Measurements from ENCODE around the gene CAPN11. TPM values are rescaled to one million over a fixed set of nuclear protein-coding genes. Genes with fewer than 3 reads are reported as not detected.
A peak's percentile ranks its signal among the peaks of the same experiment; 100 is the strongest.

Gene CAPN11
- total and polyA plus RNA-seq, 2 donors from 2014 or later, result 0.39 to 2.3 TPM

DNA sequence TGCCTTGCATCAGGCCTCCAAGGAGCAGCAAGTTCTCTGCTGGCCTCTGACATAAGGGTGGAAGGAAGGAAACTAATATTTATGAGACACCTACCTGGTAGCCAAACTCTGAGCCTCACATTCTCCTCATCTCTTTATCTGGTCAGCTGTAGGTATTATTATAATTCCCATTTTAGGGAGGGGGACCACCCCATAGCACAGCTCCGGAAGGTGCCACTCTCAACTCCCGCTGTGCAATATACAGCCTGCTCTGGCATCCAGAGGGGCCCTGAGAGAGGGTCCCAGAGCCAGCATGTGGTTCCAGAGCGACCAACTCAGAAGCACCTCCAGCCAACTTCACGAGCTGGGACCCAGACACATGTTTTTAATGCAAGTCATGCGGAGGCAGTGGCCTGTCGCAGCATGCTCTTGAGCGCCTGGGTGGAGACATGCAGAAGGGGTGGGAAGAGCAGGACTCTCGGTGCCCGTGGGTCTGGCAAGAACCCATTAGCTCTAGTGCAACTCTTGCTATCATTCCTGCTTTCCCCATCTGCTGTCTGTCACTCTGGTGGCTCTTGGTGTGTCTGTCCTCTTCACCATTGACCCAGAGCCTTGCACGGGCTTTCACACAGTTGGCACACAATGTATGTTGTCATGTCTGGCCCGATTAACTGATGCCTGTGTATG lies 43.2 kb downstream of the CAPN11 start:
- H3K4me1 ChIP-seq (ENCODE audit: control insufficient read depth in 2 of 3, insufficient read depth in 2 of 3, low read depth in 1 of 3, low read length in 3 of 3), result peaks cover 0 to 6% (median 0%) of the 10 kb centered on the region in 3 donors
- no peak overlapping the region for H3K9ac ChIP-seq (ENCODE audit: low read length in 3 of 3)
- H3K27ac ChIP-seq (ENCODE audit: low read depth in 2 of 2, low read length in 2 of 2), result no peak overlapping the region
- FAIRE-seq (no peak), DNase-seq (peak in 1 of 5 donors; percentile 43)
- intact Hi-C loops (cut with DNase I), result no loop called here
- no peaks in the 10 kb centered on the region for H3K27me3 ChIP-seq (ENCODE audit: control insufficient read depth, insufficient read depth, low read length)
- no peaks in the 10 kb centered on the region for H3K36me3 ChIP-seq (ENCODE audit: control insufficient read depth in 2 of 3, insufficient read depth in 3 of 3, low read length in 3 of 3)
- no peak overlapping the region for H3K4me3 ChIP-seq (ENCODE audit: low read length in 3 of 3)
- TF ChIP-seq, protein P1, sequence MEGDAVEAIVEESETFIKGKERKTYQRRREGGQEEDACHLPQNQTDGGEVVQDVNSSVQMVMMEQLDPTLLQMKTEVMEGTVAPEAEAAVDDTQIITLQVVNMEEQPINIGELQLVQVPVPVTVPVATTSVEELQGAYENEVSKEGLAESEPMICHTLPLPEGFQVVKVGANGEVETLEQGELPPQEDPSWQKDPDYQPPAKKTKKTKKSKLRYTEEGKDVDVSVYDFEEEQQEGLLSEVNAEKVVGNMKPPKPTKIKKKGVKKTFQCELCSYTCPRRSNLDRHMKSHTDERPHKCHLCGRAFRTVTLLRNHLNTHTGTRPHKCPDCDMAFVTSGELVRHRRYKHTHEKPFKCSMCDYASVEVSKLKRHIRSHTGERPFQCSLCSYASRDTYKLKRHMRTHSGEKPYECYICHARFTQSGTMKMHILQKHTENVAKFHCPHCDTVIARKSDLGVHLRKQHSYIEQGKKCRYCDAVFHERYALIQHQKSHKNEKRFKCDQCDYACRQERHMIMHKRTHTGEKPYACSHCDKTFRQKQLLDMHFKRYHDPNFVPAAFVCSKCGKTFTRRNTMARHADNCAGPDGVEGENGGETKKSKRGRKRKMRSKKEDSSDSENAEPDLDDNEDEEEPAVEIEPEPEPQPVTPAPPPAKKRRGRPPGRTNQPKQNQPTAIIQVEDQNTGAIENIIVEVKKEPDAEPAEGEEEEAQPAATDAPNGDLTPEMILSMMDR (IDR thresholded peaks at IDR 0.05; ENCODE audit: borderline replicate concordance, extremely low read depth, insufficient read depth), result no peak
- H3K9me3 ChIP-seq (ENCODE audit: control insufficient read depth in 2 of 3, insufficient read depth in 1 of 3, low read length in 3 of 3), result no peaks in the 10 kb centered on the region

DNA sequence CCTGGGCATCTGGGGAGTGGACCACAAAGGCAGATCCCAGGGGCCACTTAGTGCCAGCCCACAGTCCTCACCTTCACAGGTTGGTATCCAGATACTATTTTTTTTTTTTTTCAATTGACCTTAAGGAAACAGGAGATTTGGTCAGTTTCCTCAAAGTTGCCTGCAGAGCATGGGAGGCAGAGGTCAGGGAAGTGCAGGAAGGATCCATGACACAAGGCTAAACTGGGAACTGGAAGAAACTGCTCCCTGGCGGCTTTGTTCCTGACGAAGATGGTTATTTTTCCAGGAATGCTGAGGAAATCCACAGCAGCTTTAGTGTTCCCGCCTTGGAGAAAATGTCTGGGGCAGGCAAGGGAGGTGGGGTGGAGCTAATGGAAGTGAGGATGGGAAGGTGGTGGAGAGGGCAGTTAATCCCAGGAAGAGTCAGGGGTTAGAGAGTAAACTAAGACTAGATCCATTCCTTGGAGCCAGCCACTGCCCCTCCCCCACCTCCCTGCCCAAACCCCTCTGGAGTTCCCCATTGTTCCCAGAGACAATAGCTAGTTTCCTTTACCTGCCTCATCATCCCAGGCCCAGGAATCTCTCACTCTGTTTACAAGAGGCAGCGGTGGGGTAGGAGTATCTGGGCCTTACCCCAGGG lies 43.8 kb downstream of the CAPN11 start:
- no peaks in the 10 kb centered on the region for H3K9me3 ChIP-seq (ENCODE audit: control insufficient read depth in 2 of 3, insufficient read depth in 1 of 3, low read length in 3 of 3)
- H3K9ac ChIP-seq (ENCODE audit: low read length in 3 of 3), result no peak overlapping the region
- H3K27me3 ChIP-seq (ENCODE audit: control insufficient read depth, insufficient read depth, low read length), result no peaks in the 10 kb centered on the region
- TF ChIP-seq, protein P1 (IDR thresholded peaks at IDR 0.05; ENCODE audit: borderline replicate concordance, extremely low read depth, insufficient read depth), result no peak
- FAIRE-seq (no peak), DNase-seq (peak in 1 of 5 donors; percentile 28)
- H3K4me3 ChIP-seq (ENCODE audit: low read length in 3 of 3), result no peak overlapping the region
- peaks cover 0 to 6% (median 0%) of the 10 kb centered on the region in 3 donors for H3K4me1 ChIP-seq (ENCODE audit: control insufficient read depth in 2 of 3, insufficient read depth in 2 of 3, low read depth in 1 of 3, low read length in 3 of 3)
- H3K27ac ChIP-seq (ENCODE audit: low read depth in 2 of 2, low read length in 2 of 2), result peak overlapping the region in 1 of 2 donors; percentile 43
- H3K36me3 ChIP-seq (ENCODE audit: control insufficient read depth in 2 of 3, insufficient read depth in 3 of 3, low read length in 3 of 3), result no peaks in the 10 kb centered on the region
- intact Hi-C loops (cut with DNase I), result no loop called here

DNA sequence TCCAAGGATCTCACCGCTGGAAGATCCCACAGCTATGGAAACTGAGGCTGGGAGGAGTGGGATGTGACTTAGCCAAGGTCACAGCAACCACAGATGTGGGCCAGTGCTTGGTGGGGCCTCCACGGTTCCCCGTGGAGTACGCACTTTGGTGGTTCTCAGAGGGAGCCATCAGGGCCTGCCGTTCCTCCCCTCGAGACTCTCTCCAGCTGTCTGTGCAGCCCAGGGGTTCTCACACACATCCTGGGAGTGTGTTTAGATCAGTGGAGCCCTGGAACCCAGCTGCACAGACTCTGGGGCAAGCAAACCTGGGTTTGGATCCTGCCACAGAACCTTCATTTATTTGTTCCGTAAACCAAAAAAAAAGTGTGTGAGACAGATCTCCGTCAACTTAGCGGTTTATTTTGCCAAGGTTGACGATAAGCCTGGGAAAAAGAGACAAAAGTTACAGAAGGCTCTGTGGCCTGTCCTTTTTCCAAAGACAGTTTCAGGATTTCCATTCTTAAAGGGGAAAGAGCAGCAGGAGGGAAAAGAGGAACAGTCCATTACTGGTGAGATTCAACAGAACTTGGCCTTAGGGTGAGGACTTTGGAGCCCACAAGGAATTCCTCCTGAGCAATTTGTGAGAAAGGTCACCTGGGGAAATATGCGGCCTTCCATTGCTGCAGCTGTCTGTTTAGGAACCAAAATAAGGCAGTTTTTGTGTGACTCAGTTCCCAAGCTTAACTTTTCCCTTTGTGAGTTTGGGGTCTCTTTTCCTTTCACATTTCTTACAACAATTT lies 44.5 kb downstream of the CAPN11 start:
- intact Hi-C loops (cut with DNase I), result no loop called here
- Histone ChIP-seq H3K9ac (ENCODE audit: low read length in 3 of 3) (no peak overlapping the region), H3K4me3 (ENCODE audit: low read length in 3 of 3) (no peak overlapping the region), H3K27ac (ENCODE audit: low read depth in 2 of 2, low read length in 2 of 2) (peak overlapping the region in 1 of 2 donors; percentile 43), H3K36me3 (ENCODE audit: control insufficient read depth in 2 of 3, insufficient read depth in 3 of 3, low read length in 3 of 3) (no peaks in the 10 kb centered on the region), H3K4me1 (ENCODE audit: control insufficient read depth in 2 of 3, insufficient read depth in 2 of 3, low read depth in 1 of 3, low read length in 3 of 3) (peaks cover 0 to 6% (median 0%) of the 10 kb centered on the region in 3 donors), H3K27me3 (ENCODE audit: control insufficient read depth, insufficient read depth, low read length) (no peaks in the 10 kb centered on the region), H3K9me3 (ENCODE audit: control insufficient read depth in 2 of 3, insufficient read depth in 1 of 3, low read length in 3 of 3) (no peaks in the 10 kb centered on the region)
- FAIRE-seq, result no peak
- TF ChIP-seq, protein P1 (IDR thresholded peaks at IDR 0.05; ENCODE audit: borderline replicate concordance, extremely low read depth, insufficient read depth), result no peak
- peak in 1 of 5 donors; percentile 20 for DNase-seq
